Kidney (tissue), 14 donors: ENCODE results near the gene KRT73. TPM values are rescaled to one million over a fixed set of nuclear protein-coding genes. Genes with fewer than 3 reads are reported as not detected.

Experiments used
- DNase-seq, 5 donors: peaks; one replicate each; pipeline ENCODE4 v3.0.0-alpha.2; 2013 to 2020
- FAIRE-seq: peaks from 2 replicates; lab custom pipeline; 2012; peaks lifted over from hg19 to GRCh38; lab: Jason Lieb, UNC
- H3K27ac ChIP-seq, 2 donors: one replicate each; pipeline ENCODE4 v1.7.0; 2013; ENCODE audit warnings: low read depth in 2 of 2, low read length in 2 of 2, inconsistent platforms in 1 of 2
- H3K27me3 ChIP-seq: one replicate; pipeline ENCODE4 v1.7.1; 2013; ENCODE audit warnings: low read length, inconsistent platforms; ENCODE audit not compliant: control insufficient read depth, insufficient read depth
- H3K36me3 ChIP-seq, 3 donors: one replicate each; pipeline versions ENCODE4 v1.7.0 to v1.7.1; 2013; ENCODE audit warnings: low read length in 3 of 3, control low read depth in 1 of 3, inconsistent platforms in 1 of 3; ENCODE audit not compliant: insufficient read depth in 3 of 3, control insufficient read depth in 2 of 3
- H3K4me1 ChIP-seq, 3 donors: one replicate each; pipeline versions ENCODE4 v1.7.0 to v1.7.1; 2013; ENCODE audit warnings: low read length in 3 of 3, inconsistent platforms in 1 of 3, low read depth in 1 of 3; ENCODE audit not compliant: control insufficient read depth in 2 of 3, insufficient read depth in 2 of 3
- H3K4me3 ChIP-seq, 3 donors: one replicate each; pipeline versions ENCODE4 v1.7.0 to v1.8.1; 2013; ENCODE audit warnings: low read length in 3 of 3, control low read depth in 1 of 3, inconsistent platforms in 1 of 3
- H3K9ac ChIP-seq, 3 donors: one replicate each; pipeline versions ENCODE4 v1.7.0 to v1.7.1; 2013; ENCODE audit warnings: low read length in 3 of 3, control low read depth in 1 of 3, inconsistent platforms in 1 of 3
- H3K9me3 ChIP-seq, 3 donors: one replicate each; pipeline versions ENCODE4 v1.7.0 to v1.7.1; 2013; ENCODE audit warnings: low read length in 3 of 3, control low read depth in 1 of 3, inconsistent platforms in 1 of 3; ENCODE audit not compliant: control insufficient read depth in 2 of 3, insufficient read depth in 1 of 3
- intact Hi-C: fragments of 100-400 bp; cut with DNase I; formaldehyde crosslinking; loops from one replicate; pipeline ENCODE4 v1.11.1; 2022
- polyA plus RNA-seq: library from polyadenylated mRNA; stranded (reverse); fragments of 350-450 nt; fragmentation: Illumina TruSeq; extraction: RNeasy Lipid Tissue Mini Kit (QIAGEN cat#74804); gene quantifications from one replicate; pipeline ENCODE4 v1.2.3, GENCODE V29; 2014; ENCODE audit warnings: low read depth, low replicate concordance; ENCODE audit not compliant: insufficient read depth
- total RNA-seq: library from RNA; stranded (reverse); fragmentation: NEBNext Ultra II Directional; extraction: Animal tissue kit (Norgen Biotek cat#: 25700); gene quantifications from one replicate; pipeline ENCODE4 v1.2.1, GENCODE V29; 2021
- TF ChIP-seq, protein P1 (sequence below): IDR thresholded peaks from 3 replicates; pipeline ENCODE4 v1.5.1; 2012; ENCODE audit warnings: mild to moderate bottlenecking, moderate library complexity, borderline replicate concordance; ENCODE audit not compliant: insufficient read depth; ENCODE audit errors: extremely low read depth
- donor health status: control.
- donor health status: control.
- donor health status: control.
- donor health status: control.
- donor health status: control.
- donor health status: DM: yes; HTN: yes; CAD: no.
- donor health status: Normal renal cell carcinoma (clear cell type).

The KRT73 gene
- total and polyA plus RNA-seq, 2 donors from 2014 or later = not detected

DNA sequence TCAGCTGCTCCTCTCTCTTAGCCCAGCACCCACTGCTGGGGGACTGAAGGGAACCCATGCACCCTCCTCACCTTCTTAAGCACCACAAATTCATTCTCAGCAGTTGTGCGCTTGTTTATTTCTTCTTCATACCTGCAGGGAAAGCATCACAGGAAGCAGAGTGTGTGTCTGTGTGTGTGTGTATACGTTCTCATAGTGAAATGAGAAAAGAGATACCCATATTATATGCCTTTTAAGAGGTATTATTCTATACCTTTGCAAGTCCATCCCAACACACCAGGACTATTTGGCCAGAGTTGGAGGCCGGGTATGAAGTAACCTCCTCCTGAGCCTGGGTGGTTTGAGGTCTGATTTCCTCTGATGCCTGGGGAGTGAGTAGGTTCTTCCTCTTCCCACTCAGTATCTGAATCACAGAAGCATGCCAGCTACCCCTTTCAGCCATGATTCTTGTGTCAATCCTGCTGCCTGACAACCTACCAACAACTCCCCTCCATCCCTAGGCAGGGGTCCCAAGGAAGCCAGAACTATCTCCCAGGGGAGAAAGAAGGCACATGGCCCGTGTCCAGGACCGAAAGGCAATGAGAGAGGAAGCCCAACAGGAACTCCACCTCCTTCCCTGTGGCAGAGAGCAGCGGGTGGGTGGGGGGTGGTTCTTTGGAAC, 3.0 kb downstream of the KRT73 start:
- TF ChIP-seq, protein P1, sequence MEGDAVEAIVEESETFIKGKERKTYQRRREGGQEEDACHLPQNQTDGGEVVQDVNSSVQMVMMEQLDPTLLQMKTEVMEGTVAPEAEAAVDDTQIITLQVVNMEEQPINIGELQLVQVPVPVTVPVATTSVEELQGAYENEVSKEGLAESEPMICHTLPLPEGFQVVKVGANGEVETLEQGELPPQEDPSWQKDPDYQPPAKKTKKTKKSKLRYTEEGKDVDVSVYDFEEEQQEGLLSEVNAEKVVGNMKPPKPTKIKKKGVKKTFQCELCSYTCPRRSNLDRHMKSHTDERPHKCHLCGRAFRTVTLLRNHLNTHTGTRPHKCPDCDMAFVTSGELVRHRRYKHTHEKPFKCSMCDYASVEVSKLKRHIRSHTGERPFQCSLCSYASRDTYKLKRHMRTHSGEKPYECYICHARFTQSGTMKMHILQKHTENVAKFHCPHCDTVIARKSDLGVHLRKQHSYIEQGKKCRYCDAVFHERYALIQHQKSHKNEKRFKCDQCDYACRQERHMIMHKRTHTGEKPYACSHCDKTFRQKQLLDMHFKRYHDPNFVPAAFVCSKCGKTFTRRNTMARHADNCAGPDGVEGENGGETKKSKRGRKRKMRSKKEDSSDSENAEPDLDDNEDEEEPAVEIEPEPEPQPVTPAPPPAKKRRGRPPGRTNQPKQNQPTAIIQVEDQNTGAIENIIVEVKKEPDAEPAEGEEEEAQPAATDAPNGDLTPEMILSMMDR = no peak
- Histone ChIP-seq H3K27me3 (no peaks in the 10 kb centered on the region), H3K27ac (no peak overlapping the region), H3K4me3 (no peak overlapping the region), H3K9ac (no peak overlapping the region), H3K4me1 (no peaks in the 10 kb centered on the region), H3K36me3 (no peaks in the 10 kb centered on the region), H3K9me3 (no peaks in the 10 kb centered on the region)
- FAIRE-seq = no peak
- peak in 2 of 5 donors; percentile 0 to 2 for DNase-seq
- intact Hi-C loops = no loop called here

DNA sequence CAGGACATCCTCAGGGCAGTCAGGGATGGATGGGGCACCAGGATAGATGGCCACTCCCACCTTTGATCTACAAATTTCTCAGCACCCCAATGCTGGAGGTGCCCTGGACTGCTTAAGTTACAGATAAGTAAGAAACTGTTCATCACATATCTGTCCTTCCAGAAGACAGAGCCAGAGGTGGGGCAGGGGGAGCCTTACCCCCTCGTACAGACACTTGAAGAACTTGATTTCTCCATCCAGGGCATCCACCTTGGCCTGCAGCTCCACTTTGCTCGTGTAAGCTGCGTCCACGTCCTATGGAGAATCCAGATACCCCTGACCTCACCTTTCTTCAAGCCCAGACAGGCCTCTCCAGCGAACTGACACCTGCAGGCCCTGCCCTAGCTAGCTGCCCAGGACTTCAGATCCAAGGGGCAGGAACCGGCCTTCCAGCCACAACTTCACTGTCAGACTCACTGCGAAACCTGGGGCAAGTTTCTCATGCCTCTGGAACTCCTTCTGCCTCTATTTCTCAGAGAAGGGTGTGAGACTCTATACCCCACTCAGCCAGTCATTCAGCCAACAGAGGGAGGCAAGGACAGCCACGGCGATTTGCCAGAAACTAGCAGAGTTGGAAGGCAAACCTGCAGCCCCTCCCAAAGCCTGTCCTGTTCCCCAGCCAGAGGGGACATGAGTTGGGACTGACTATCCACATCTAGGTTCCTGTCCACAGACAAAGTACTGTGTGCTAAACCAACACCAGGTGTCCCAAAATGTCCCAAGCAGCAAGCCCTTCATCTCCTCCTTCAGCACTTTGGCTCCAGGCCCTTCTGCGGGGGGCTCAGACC, 3.8 kb downstream of the KRT73 start:
- H3K27me3 ChIP-seq = no peaks in the 10 kb centered on the region
- no peaks in the 10 kb centered on the region for H3K4me1 ChIP-seq
- DNase-seq = peak in 2 of 5 donors; percentile 1 to 6
- no peak overlapping the region for H3K27ac ChIP-seq
- FAIRE-seq = no peak
- TF ChIP-seq, protein P1 = no peak
- no peaks in the 10 kb centered on the region for H3K36me3 ChIP-seq
- no peak overlapping the region for H3K4me3 ChIP-seq
- intact Hi-C loops = no loop called here
- H3K9me3 ChIP-seq = no peaks in the 10 kb centered on the region
- no peak overlapping the region for H3K9ac ChIP-seq

DNA sequence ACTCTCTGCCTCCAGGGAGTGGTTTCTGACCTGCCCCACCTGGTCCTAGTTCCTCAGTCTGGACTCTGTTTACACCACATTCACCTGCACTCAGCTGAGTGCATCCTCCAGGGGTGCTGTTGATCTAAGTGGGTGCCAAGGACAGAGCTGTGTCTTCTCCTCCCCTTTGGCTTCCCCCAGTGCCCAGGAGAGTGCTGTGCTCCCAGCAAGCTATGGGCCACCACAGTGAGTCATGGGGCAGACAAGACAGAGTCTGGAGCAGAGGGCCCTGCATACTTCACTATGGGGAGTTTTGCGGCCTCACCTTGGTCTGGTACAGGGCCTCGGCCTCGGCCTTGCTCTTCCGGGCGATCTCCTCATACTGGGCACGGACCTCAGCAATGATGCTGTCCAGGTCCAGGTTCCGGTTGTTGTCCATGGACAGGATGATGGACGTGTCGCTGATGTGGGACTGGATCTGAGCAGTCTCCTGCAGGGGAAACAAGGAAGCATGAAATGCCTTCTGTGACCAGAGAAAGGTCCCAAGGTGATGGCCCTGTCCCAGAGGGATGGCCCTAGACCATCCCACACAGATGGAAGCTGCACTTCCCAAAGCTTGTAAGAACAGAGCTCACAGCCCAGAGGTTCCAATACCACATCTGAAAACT, 4.9 kb downstream of the KRT73 start:
- Histone ChIP-seq H3K27ac (no peak overlapping the region), H3K9me3 (no peaks in the 10 kb centered on the region), H3K4me1 (no peaks in the 10 kb centered on the region), H3K9ac (no peak overlapping the region), H3K36me3 (no peaks in the 10 kb centered on the region), H3K27me3 (no peaks in the 10 kb centered on the region), H3K4me3 (no peak overlapping the region)
- peak in 2 of 5 donors; percentile 5 to 11 for DNase-seq
- FAIRE-seq = no peak
- TF ChIP-seq, protein P1 = no peak
- intact Hi-C loops = no loop called here
